ENCODE measurements around the gene SPDYE1. TPM values are rescaled to one million over a fixed set of nuclear protein-coding genes. Genes with fewer than 3 reads are reported as not detected.

The SPDYE1 gene, protein sequence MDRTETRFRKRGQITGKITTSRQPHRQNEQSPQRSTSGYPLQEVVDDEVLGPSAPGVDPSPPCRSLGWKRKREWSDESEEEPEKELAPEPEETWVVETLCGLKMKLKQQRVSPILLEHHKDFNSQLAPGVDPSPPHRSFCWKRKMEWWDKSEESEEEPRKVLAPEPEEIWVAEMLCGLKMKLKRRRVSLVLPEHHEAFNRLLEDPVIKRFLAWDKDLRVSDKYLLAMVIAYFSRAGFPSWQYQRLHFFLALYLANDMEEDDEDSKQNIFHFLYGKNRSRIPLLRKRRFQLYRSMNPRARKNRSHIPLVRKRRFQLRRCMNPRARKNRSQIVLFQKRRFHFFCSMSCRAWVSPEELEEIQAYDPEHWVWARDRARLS
- under 0.01 TPM in 1 of 2 replicates, not detected in the other for total RNA-seq

GRCh38 chr7:43997532-43997931 lies at the start of gene SPDYE1:
Gene SPDYE1 (plus strand): TSS chr7:43997897. CDS start chr7:43999950, 2,053 bp downstream.

GRCh38 chr7:44044315-44045225 lies 46.9 kb downstream of the SPDYE1 start, which contains the start of gene DBNL:
Gene DBNL (plus strand): TSS chr7:44044702. CDS start chr7:44044738, 36 bp downstream.

Other genes starting within 250 kb of the SPDYE1 start
- gene BLVRA, start 239.2 kb upstream of the SPDYE1 start, total RNA-seq = 36.3 and 53.4 TPM in 2 replicates
- 85.0 and 105 TPM in 2 replicates for gene MRPS24, start 128.4 kb upstream of the SPDYE1 start, total RNA-seq
- gene URGCP, start 91.3 kb upstream of the SPDYE1 start, total RNA-seq = 27.0 and 27.4 TPM in 2 replicates
- 4.7 and 12.1 TPM in 2 replicates for gene UBE2D4, start 71.5 kb upstream of the SPDYE1 start, total RNA-seq
- 101 and 140 TPM in 2 replicates for gene DBNL, start 46.8 kb downstream of the SPDYE1 start, total RNA-seq
- gene PGAM2, start 67.7 kb downstream of the SPDYE1 start, total RNA-seq = 0.09 and 0.63 TPM in 2 replicates
- gene POLM, start 84.6 kb downstream of the SPDYE1 start, total RNA-seq = 7.6 and 9.9 TPM in 2 replicates
- gene AEBP1, start 106.4 kb downstream of the SPDYE1 start, total RNA-seq = 16.6 and 20.2 TPM in 2 replicates
- gene POLD2, start 125.7 kb downstream of the SPDYE1 start, total RNA-seq = 57.8 and 61.7 TPM in 2 replicates
- gene MYL7, start 143.4 kb downstream of the SPDYE1 start, total RNA-seq = 0.47 TPM in 1 of 2 replicates, not detected in the other
- gene GCK, start 191.5 kb downstream of the SPDYE1 start, total RNA-seq = 1.1 and 3.2 TPM in 2 replicates
- 45.6 and 70.6 TPM in 2 replicates for gene YKT6, start 203.1 kb downstream of the SPDYE1 start, total RNA-seq